ENCODE data around the gene AKT1S1. TPM values are rescaled to one million over a fixed set of nuclear protein-coding genes. Genes with fewer than 3 reads are reported as not detected.

The AKT1S1 gene
- polyA plus RNA-seq, 1 donor, result 42.7 TPM

DNA sequence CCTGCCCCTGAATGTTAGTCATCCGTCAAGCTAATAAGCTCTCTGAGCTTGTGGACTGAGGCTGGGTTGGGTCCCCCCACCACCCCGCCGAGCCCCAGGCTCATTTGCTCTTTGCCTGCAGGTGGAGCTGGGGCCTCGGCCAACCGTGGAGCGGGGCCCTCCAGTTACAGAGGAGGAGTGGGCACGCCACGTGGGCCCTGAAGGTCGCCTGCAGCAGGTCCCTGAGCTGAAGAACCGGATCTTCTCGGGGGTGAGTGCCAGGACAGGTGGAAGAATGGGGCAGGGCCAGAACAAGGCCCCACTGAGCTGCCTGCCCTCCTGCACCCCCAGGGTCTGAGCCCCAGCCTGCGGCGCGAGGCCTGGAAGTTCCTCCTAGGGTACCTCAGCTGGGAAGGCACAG, 5.5 kb upstream of the AKT1S1 start:
- DNase-seq, result no peak

DNA sequence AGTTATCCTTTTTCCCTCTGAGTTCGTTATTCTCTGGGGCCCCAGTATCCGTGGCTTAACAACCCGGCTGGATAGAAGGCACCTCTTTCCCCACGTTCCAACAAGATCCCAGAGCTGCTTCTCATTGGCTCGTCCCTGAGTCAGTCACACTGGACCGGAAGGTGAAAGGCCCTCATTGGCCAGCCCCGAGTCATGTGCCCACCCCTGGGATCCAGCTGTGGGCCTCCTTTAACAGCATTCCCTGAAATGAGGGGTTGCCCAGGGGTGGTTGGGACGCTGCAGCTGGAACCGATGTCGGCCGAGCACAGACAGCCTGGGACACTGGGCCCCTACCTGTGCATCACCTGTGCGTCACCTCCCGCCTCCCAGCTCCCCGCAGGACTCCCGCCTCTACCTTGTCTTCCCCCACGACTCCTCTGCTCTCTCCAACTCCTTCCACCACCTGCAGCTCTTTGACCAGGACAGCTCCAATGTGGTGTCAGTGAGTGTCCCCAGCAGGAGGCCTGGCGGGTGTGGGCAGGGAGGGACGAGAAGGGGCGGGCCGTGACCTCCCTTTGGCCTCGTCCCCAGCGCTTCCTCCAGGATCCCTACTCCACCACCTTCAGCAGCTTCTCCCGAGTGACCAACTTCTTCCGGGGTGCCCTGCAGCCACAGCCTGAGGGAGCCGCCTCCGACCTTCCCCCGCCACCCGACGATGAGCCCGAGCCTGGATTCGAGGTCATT, 4.7 kb upstream of the AKT1S1 start:
- no peak for DNase-seq

DNA sequence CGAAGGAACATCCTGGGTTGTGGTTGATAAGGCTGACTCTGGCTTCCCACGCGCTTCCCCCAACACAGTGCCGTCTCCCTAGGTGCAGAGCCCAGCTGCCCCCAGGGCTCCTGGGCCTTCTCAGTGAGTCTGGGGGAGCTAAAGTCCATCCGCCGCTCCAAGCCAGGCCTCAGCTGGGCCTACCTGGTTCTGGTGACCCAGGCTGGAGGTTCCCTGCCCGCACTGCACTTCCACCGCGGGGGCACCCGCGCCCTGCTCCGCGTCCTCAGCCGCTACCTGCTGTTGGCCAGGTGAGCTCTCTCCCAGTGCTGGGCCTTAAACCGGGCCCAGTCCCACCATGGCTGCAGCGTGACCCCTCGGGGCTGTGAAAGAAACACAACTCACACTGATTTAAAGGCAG, 4.0 kb upstream of the AKT1S1 start:
- no peak for DNase-seq

DNA sequence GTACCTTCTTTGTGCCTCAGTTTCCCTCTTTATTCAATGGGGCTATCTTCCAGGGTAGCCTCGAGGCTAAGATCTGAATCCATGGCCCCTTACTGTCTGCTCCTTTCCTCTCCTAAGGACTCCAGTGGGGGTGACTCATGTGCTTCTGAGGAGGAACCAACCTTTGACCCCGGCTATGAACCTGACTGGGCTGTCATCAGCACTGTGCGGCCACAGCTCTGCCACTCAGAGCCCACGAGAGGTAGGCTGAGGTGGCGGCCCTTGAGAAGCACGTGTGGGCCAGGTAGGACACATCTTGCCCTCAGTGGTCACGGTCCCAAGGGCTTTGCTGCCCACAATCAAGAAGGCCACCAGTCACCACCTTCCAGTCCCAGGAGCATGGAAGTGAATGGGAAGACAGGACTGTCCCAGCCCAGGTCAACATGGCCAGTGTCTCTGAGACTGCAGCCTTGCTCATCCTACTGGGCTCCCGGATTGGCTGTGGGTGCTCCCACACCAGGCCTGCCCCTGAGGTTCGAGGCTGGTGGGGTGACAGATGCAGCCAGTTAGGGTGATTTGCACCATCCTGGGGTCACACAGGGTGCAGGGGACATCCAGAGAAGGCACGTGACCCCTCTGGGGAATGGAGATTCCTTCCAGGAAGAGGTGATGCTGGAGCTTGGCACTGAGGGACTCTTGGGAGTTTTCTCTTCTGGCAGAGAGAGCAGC, 3.2 kb upstream of the AKT1S1 start:
- no peak for DNase-seq

DNA sequence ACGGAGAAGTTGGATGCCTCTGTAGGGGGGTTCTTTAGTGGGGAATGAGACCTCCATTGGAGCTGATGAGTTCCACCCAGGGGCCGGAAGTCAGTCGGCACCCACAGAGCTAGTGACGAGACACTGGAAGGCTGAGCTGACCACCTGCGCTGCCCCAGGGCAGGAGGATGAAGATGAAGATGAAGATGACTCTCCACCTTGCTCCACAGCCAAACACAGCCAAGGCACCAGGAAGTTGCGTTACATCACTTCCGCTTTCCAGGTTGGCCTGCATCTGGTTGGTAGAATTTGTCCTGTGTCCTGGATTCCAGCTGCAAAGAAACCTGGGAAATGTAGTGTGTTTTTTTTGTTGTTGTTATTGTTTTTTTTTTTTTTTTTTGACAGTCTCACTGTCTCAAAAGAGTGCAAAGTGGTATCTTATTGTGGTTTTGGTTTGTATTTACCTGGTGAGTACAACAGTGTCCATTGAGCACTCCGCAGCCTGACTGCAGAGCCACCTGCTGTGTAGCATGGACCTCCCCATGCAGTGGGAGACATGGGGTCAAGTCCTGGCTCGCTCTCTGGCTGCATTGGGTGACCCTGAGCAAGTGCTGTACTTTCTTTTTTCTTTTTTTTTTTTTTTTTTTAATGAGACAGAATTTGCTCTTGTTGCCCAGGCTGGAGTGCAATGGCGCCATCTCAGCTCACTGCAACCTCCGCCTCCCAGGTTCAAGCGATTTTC, 2.2 kb upstream of the AKT1S1 start:
- DNase-seq, result no peak

DNA sequence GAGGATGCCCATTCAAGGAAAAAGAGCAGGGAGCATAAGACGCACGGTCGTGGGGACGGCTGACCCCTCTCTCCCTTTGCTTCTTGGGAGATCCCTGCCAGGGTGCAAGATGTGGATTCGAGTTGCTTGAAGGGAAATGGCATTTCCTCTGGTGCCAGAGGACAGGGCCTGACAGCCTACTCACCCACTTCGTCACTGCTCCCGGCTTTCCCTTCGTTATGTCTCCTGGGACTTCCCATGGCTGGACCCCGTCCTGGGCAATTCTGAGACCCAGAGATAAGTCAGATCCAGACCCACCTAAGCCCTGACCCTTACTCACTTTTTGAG, 1.6 kb upstream of the AKT1S1 start:
- DNase-seq, result no peak

DNA sequence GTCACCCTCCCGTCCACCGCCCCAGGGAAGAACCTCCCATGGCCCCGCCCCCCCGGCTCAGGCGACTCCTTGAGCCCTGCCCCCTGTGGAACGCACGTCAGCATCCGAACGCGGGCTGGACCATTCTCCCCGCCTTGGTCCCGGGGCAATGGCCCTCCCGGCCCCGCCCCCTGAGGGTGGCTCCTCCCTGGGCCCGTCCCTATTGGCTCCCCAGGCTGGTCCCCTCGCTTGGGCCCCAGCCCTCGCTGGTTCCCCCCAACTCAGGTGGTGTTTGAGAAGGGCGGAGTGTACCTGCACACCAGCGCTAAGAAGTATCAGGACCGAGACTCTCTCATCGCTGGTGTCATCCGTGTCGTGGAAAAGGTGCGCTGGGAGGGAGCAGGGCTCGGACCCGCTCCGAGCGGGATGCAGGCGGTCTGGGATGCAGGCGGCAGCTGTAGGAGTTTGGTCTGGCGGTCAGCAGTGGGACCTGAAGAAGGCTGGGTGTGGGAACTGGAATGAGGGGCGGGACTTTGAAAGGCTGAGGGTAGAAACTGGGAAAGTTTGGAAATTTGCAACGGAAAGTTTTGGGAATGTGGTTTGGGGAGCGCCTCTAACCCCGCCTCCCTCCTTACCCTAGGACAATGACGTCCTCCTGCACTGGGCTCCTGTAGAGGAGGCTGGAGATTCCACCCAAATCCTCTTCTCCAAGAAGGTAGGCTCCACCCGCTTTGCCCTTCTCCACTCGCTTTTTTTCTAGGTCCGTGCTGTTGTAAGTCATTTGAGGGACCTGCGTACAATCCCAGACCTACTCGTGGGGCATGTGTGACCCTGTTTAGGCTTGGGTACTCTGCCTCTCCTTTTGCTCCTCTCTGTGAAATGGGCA, 956 bp upstream of the AKT1S1 start:
- peak; percentile 97 for DNase-seq

DNA sequence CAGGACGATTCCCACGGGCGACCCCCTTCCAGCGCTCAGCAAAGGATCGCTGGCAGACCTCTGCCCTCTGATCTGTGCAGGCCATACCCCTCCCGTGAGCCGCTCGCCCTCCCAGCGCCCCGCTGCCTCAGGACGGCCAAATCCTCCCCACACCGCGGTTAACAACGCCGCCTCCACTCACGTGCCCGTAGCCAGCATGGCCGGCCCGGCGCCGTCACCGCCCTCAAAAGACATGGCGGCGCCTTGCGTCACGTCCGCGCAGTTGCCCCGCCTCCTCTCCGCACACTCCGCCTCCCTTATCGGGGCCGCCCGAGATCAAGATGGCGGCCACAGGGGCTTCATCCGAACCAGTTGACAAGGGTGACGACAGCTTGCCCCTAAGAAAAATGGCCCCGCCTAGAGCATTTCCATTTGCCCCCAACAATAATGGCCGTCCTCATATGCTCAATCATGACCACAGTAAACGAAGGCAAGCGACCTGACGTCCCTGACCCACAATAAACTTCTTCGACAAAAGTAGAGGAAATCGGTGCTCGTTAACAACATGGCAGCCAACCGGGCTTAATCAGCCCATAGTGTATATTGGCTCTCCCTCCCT, 634 bp downstream of the AKT1S1 start:
- DNase-seq, result peak; percentile 99

DNA sequence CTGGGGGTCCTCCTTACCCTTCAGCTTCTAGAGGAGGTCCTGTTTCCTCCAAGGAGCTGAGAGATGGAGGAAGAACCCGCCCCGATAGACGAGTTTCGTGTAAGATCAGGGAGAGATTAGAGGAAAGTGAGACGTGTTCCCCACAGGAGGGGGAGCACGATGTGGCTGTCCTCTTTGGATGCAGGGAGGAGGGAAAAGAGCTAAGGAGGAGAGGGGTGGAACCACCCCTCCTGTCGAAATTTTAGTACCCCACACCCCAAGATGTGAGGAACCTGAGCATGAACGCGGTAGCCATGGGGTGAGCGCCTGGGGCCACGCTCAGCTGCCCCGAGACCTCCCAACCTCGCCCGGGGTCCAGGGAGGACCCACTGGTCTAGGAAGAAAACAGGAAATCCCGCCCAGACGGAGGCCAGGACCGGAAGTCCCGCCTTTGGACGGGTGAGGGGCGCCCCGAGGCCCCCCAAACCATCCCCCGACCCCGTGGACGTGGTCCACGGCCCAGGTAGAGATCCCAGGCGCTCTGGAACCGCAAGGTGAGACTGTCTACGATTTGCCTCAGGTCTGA, 1.2 kb downstream of the AKT1S1 start:
- DNase-seq, result peak; percentile 70

DNA sequence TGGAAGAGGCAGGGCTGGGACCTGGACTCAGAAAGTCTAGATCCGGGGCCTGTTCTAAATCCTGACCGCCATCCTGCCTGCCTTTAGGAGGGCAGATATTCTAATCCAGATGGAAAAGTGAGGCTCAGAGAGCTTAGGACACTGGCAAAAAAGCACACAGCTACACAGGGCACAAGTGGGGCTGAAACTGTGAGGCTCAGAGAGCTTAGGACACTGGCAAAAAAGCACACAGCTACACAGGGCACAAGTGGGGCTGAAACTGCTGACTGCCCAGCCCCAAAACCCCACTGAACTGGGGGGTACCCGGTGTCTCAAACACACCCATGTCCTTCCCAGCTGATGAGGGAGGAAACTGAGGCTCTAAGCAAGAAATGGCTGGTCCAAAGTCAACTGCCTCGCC, 2.0 kb downstream of the AKT1S1 start:
- no peak for DNase-seq

DNA sequence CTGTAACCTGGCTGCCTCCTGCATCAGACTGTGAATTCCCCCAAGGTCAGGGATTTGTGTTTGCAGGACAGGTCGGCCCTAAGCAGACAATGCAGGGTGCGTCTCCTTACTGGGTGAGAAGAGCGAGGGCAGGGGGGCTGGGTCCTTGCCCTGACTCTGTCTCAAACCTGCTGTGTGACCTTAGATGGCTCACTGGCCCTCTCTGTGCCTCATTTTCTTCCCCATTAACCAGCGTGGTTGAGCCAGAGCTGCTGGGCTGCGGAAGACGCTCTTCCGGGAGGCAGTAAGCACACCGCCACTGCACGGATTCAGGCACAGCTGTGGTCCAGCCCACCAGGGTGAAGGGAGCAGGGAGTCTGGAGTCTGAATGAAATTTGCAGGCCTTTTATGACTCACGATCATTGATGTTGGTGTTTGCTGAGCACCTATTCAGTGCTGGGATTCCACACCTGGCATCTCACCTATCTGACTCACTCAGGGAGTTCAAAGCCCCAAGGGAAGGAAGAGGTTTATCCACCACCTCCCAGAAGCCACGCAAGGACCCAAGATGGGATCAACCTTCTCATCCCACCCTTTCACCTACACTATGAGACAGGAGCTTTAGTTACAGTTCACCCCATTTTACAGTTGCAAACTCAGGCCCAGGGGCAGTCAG, 2.5 kb downstream of the AKT1S1 start:
- no peak for DNase-seq

DNA sequence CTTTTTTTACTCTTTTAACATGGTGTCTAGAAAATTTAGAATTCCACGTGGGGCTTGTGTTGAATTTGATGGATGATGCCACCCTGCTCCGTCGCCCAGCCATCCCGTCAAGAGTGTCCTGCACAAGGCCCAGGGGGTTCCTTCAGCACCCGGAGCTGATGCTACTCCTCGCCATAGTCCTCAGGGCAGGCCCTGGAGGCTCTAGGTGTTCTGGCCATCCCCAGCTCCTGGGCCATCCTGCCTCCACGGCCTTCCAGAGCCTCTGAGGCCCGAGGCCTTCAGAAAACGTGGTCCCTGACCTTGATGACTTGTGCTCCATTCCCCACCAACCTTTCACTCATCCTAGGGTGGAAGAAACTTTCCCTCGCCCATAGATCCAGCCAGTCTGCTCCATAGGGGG, 3.3 kb downstream of the AKT1S1 start:
- DNase-seq, result no peak

DNA sequence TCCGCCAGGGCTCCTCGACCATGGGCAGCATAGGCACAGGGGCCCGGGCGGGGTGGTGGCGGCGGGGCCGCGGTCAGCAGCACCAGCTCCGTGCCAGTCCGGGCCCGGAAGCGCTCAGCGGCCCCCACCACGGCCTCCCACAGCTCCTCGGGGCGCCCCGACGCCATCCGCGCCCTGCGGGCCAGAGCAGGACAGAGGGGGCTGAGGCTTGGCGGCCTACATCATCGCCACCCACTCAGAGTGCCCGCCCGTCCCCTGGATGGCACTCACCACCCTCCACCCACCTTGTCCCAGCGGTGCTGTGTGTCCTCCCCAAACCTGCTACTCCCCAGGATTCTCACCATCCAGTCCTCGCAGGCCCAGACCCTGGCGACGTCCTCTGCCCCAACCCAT, 4.0 kb downstream of the AKT1S1 start:
- DNase-seq, result no peak

DNA sequence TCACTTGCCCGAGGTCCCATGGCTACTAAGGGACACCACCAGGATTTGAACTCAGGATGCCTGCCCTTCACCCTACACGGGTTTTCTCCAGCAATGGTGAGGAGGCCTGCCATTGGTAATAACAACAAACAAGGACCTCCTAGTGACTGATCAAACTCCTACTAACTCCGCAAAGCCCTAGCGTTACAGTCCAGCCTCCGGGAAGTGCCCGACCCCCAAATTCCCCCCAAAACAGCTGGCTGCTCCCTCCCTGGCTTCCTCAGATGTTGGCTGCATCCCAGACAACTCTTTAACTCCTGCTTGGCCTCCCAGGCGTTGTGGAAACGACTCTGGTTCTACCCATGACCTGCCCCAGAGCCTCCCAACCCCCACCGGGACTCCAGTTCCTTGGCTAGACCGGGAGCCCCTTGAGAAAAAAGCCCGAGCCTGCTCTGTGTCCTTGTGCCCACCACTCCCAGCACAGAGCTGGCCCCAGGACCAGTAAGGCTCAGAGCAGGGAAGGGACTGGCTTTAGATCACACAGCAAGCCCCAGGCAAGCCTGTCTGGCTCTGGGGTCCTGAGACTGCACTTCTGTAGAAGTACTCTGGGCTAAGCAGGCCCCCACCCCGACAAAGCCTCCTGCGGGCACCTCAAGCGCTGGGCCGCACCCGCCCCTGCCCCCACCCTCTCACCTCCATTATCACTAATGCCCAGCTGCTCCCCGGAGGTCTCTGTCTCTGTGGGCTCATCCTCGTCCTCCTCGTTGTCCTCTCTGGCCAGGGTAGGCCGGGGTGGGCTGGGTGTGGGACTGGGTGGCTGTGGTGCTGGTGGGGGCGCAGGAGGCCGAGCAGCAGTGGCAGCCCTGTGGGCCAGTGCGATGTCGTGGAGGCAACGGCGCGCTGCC, 4.7 kb downstream of the AKT1S1 start:
- DNase-seq, result no peak

DNA sequence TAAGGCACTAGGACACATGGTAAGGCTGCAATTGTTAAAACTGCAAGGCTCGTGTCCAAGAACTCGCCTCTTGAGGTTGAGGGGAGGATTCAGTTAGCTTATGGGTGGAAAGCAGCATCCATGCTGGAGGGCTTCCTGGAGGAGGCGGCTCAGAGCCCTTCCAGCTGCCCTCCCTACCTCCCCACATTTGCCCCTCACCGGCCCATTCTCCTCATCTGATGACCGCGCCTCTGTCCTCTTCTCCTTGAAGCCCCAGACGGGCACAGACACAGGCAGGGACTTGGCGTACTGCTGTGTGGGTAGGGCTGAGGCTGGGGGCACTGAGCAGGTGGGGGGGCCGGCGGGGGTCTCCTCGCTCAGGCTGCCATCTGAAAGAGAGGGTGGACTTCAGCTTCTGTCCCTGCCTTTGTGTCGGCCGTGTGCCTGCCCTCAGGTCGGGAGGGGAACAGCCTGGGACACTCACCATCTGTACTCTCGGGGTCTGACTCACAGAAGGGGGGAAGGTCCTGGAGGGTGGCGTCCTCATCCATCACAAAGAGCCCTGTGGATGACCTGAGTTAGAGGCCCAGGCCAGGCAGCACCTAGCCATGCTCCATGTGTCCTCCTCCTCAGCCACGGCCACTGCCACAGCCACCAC, 5.7 kb downstream of the AKT1S1 start:
- DNase-seq, result no peak

DNA sequence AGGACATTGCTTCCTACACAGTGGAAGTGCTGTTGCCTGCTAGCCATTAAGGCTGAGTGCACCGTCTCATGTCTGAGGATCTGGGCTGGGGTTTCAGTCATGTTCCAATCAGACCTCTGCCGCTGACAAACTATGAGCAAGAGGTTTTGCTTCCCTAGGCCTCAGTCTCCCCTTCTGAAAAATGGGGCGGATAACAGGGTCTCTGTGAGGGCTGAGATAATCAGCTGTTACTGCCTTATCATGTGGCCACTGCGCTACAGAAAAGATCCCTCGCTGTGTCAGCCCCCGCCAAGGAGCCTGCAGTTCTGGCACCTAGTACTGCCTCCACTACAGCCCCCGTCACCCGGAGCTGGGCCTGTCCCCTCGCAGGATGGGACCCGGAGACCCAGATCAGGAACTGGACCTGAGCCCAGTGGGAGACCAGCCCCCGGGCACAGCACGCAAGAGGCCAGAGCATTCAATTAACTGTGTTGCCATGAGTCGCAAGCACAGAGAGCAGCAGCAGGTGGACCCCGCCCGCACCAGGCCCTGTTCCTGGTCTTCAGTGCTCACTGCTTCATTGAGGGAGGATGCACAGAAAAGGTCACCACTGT, 6.8 kb downstream of the AKT1S1 start:
- DNase-seq, result no peak

DNA sequence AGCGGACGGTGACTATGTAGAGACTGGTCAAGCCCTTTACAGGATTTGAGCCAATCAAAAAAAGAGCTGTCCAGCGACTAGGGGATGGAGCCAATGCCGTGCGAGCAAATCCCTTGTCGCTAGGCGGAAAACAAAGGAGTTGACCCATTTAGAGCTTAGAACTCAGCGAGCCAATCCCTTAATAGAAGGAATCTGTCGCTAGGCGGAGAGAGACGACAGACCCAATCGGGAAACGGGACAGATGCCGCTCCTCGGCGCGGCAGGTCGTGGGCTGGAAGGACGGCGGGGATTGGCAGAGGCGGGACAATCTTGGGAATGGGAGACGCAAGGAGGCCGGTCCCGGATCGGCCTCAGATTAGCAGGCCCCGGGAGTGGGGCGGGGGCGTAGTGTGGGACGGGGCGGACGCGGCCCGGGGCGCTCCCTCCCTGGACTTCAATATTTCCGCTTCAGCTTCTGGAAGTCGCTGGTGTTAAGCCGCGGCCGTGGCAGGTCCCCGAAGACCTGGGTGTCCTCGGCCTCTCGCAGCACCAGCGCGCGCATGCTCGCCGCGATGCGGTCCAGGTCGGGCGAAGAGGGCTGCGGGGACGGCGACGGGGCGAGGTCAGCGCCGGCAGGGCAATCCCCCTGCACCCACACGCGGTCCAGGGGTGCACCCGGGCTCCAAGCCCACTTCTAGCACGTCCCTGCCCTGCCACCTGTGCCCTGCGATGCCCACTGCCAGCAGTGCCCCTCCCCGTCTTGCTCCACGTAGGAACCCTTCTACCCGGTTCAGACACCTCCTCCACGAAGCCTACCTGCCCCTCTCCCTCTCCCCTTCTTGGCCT, 7.5 kb downstream of the AKT1S1 start:
- DNase-seq, result peak; percentile 99

DNA sequence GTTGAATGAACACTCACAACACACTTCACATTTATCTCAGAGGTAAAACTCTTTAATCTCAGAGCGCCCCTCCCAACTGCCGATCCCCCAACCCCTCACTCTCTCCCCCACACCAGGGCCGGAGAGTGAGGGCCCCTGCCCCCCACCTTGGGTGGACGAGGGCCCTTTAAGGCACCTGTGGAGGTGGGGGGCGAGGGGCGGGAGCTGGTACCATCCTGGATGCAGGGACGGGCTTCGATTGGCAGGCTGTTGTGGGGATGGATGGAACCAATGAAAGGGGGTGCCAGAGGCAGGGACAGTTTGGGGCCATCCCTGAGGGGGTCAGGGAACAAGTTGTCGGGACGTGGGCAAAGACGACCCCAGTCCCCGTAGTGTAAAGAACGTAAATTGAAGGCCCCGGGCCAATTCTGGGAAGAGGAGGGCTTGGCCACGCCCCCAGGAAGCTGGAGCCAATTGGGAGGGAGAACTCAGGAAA, 8.1 kb downstream of the AKT1S1 start:
- no peak for DNase-seq
